ENCODE data around the gene SP3. TPM values are rescaled to one million over a fixed set of nuclear protein-coding genes. Genes with fewer than 3 reads are reported as not detected.

SP3 gene
- total RNA-seq, 1 donor from 2014 or later, result 79.9 TPM

DNA sequence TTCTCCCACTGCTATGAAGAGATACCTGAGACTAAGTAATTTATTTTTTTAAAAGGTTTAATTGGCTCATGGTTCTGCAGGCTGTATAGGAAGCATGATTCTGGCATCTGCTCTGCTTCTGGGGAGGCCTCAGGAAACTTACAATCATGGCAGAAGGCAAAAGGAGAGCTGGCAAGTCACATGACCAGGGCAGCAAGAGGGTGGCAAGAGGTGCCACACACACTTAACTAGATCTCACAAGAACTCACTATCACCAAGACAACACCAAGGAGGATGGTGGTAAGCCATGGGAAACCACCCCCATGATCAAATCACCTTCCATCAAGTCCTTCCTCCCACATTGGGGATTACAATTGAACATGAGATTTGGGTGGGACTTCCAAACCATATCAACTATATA, 38.3 kb downstream of the SP3 start:
- Mint-ChIP-seq H3K36me3 (ENCODE audit: unreplicated experiment) (no peaks in the 10 kb centered on the region), H3K4me1 (ENCODE audit: low read depth, unreplicated experiment) (peaks cover 10% of the 10 kb centered on the region), H3K27ac (ENCODE audit: unreplicated experiment) (no peak overlapping the region), H3K4me3 (ENCODE audit: unreplicated experiment) (no peak overlapping the region), H3K9me3 (ENCODE audit: unreplicated experiment) (peaks cover 7% of the 10 kb centered on the region), H3K27me3 (ENCODE audit: unreplicated experiment) (no peaks in the 10 kb centered on the region)
- DNase-seq, result no peak
- TF ChIP-seq, protein P1, sequence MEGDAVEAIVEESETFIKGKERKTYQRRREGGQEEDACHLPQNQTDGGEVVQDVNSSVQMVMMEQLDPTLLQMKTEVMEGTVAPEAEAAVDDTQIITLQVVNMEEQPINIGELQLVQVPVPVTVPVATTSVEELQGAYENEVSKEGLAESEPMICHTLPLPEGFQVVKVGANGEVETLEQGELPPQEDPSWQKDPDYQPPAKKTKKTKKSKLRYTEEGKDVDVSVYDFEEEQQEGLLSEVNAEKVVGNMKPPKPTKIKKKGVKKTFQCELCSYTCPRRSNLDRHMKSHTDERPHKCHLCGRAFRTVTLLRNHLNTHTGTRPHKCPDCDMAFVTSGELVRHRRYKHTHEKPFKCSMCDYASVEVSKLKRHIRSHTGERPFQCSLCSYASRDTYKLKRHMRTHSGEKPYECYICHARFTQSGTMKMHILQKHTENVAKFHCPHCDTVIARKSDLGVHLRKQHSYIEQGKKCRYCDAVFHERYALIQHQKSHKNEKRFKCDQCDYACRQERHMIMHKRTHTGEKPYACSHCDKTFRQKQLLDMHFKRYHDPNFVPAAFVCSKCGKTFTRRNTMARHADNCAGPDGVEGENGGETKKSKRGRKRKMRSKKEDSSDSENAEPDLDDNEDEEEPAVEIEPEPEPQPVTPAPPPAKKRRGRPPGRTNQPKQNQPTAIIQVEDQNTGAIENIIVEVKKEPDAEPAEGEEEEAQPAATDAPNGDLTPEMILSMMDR (IDR thresholded peaks at IDR 0.05; ENCODE audit: partially characterized antibody, unreplicated experiment), result no peak

DNA sequence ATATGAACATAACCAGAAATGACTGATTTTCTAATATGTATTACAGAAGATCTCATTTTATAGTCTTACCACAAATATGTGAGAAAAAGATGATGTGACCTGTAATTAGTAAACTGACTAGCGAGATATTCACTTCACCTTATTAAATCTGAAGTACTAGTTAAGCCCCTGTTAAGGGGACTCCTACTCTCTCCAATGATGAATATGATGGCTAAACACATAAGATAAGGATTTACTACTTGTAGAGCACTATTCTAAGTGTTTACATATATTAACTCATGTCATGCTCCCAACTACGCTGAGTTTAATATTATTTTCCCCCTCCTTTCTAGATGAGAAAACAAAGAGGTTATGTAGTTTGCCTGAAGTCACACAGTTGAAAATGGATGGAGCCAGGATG, 40.9 kb downstream of the SP3 start:
- TF ChIP-seq, protein P1 (IDR thresholded peaks at IDR 0.05; ENCODE audit: partially characterized antibody, unreplicated experiment), result no peak
- Mint-ChIP-seq H3K4me1 (ENCODE audit: low read depth, unreplicated experiment) (peaks cover 2% of the 10 kb centered on the region), H3K27ac (ENCODE audit: unreplicated experiment) (no peak overlapping the region), H3K27me3 (ENCODE audit: unreplicated experiment) (no peaks in the 10 kb centered on the region), H3K4me3 (ENCODE audit: unreplicated experiment) (no peak overlapping the region), H3K9me3 (ENCODE audit: unreplicated experiment) (peaks cover 7% of the 10 kb centered on the region), H3K36me3 (ENCODE audit: unreplicated experiment) (no peaks in the 10 kb centered on the region)
- DNase-seq, result no peak

DNA sequence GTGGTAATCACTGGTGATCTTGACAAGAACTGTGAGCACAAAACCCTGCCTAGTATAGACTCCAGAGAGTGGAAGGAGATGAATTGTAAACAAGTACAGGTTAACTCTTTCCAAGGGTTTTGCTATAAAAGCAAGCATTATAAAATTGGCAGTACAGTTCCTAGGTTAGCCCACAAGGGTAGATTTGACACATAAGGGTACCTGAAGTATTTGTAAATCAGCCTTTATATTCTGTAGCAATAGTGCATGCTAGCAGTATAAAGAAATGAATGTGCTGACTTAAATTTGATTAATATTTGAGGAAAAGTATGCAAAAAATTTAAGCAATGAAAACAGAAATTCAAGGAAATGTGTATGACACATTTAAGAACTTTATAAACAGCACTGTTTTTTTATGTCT, 42.4 kb downstream of the SP3 start:
- no peaks in the 10 kb centered on the region for H3K4me1 Mint-ChIP-seq (ENCODE audit: low read depth, unreplicated experiment)
- no peak for DNase-seq
- TF ChIP-seq, protein P1 (IDR thresholded peaks at IDR 0.05; ENCODE audit: partially characterized antibody, unreplicated experiment), result no peak
- no peaks in the 10 kb centered on the region for H3K36me3 Mint-ChIP-seq (ENCODE audit: unreplicated experiment)
- no peak overlapping the region for H3K27ac Mint-ChIP-seq (ENCODE audit: unreplicated experiment)
- peaks cover 7% of the 10 kb centered on the region for H3K9me3 Mint-ChIP-seq (ENCODE audit: unreplicated experiment)
- H3K4me3 Mint-ChIP-seq (ENCODE audit: unreplicated experiment), result no peak overlapping the region
- no peaks in the 10 kb centered on the region for H3K27me3 Mint-ChIP-seq (ENCODE audit: unreplicated experiment)

DNA sequence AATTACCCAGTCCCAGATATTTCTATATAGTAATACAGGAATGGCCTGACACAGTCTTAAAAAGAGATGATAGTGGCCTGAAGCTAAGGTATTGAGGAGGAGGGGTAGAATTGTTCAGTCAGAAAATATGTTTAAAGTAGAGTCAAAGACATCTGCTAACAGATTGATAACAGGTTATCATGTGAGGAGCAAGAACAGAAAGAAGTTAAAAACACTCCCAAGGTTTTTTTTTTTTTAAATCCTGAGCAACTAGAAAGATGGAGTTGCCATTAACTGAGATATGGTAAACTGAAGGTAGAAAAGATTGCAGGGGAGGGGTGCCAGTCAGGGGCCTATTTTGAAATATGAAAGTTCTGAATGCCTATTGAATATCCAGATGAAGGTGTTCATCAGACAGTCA, 43.1 kb downstream of the SP3 start:
- Mint-ChIP-seq H3K9me3 (ENCODE audit: unreplicated experiment) (peaks cover 7% of the 10 kb centered on the region), H3K4me1 (ENCODE audit: low read depth, unreplicated experiment) (no peaks in the 10 kb centered on the region), H3K4me3 (ENCODE audit: unreplicated experiment) (no peak overlapping the region), H3K36me3 (ENCODE audit: unreplicated experiment) (no peaks in the 10 kb centered on the region), H3K27me3 (ENCODE audit: unreplicated experiment) (no peaks in the 10 kb centered on the region), H3K27ac (ENCODE audit: unreplicated experiment) (no peak overlapping the region)
- no peak for DNase-seq
- TF ChIP-seq, protein P1 (IDR thresholded peaks at IDR 0.05; ENCODE audit: partially characterized antibody, unreplicated experiment), result no peak

DNA sequence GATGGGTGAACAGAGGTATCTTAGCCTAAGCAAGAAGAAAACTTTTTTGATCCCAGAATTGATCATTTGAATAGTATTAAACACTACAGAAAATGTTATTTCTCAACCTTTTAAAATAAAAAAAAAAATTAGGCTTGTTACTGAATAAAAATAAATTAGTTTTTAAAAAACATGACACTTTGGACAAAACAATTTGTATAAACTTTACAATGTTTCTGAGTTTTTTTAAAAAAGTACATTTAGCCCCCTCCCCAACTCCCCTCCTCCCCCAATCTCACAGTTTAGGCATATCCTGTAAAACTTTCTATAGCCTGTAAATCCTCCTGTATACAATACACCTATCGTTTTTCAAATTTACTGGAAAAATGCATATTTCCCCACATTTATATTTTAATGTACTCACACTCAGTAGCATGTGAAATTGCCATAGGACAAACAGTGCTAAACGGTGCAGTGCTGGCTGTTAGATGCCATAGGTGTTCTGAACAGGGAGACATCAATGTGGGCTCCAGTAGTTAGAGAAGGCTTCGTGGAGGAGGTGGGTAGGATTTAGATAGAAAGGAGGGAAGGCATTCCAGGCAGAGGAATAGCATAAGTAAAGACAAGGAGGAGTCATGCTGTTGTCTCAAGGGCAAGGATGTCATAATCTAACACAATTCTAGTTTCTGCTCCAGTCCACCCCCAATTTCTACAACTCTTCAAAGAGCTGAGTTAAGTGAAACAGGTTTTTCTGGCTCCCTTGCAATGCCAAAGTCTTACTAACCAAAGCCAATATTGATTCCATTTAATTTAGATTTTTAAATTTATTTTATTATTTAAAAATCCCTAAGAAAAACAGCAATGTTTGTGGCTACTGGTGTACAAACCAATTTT, 50.9 kb downstream of the SP3 start:
- Mint-ChIP-seq H3K4me1 (ENCODE audit: low read depth, unreplicated experiment) (no peaks in the 10 kb centered on the region), H3K4me3 (ENCODE audit: unreplicated experiment) (no peak overlapping the region), H3K27ac (ENCODE audit: unreplicated experiment) (no peak overlapping the region), H3K9me3 (ENCODE audit: unreplicated experiment) (no peaks in the 10 kb centered on the region), H3K27me3 (ENCODE audit: unreplicated experiment) (no peaks in the 10 kb centered on the region), H3K36me3 (ENCODE audit: unreplicated experiment) (no peaks in the 10 kb centered on the region)
- TF ChIP-seq, protein P1 (IDR thresholded peaks at IDR 0.05; ENCODE audit: partially characterized antibody, unreplicated experiment), result no peak
- no peak for DNase-seq
